ENCODE measurements around the gene TNFAIP6. TPM values are rescaled to one million over a fixed set of nuclear protein-coding genes. Genes with fewer than 3 reads are reported as not detected.
"Not testable (repeated sequence)": the region's sequence is repeated elsewhere in the genome, so short reads cannot be mapped to it uniquely, and the experiment has no call there.

Gene TNFAIP6
- total RNA-seq (1 to 10 TPM; 3.6 to 4.9 (median 4.0) TPM), polyA plus RNA-seq (1 to 10 TPM in 2 of 3 donors, under 1 TPM in 1; 0.87 to 4.2 (median 1.4) TPM)

- TF ChIP-seq EP300 (IDR thresholded peaks at IDR 0.05), result no peak
- peak; percentile 78 to 93 (median 84) for TF ChIP-seq POLR2AphosphoS5 (IDR thresholded peaks at IDR 0.05)
- TF ChIP-seq POLR2A (IDR thresholded peaks at IDR 0.05), result peak; percentile 25 to 27
- 68 to 72% methylated on average over 3 of the region's 3 CpGs for WGBS, 2 donors
- no peak for DNase-seq
- intact Hi-C loops (cut with DNase I), result loop anchor here (5.0 kb wide), 1 partner anchor 70 kb away; the partner anchor contains the start of gene NMI
- Histone ChIP-seq H3K4me1 (no peaks in the 10 kb centered on the region), H3K36me3 (no peaks in the 10 kb centered on the region), H3K4me3 (peak within 1 kb of the TSS in 2 of 4 donors; percentile 19 to 21), H3K9me3 (no peaks in the 10 kb centered on the region), H3K27me3 (no peaks in the 10 kb centered on the region), H3K27ac (peak within 1 kb of the TSS; percentile 30 to 52 (median 48))
Measured at GRCh38 chr2:151357359-151357758, at the start of gene TNFAIP6. Gene TNFAIP6, plus strand, starts transcription at chr2:151357592. Its CDS starts 75 bp downstream, at chr2:151357667.

GRCh38 chr2:151310313-151310712, 47.1 kb upstream of the TNFAIP6 start:
- H3K4me3 ChIP-seq; intact Hi-C loops (cut with DNase I); H3K36me3 ChIP-seq; H3K9me3 ChIP-seq; DNase-seq; H3K27ac ChIP-seq; H3K4me1 ChIP-seq; H3K27me3 ChIP-seq: not testable (repeated sequence)
- 93% methylated on average over 6 of the region's 6 CpGs for WGBS, 2 donors

- H3K27me3 ChIP-seq; H3K36me3 ChIP-seq; H3K4me3 ChIP-seq; H3K4me1 ChIP-seq; intact Hi-C loops (cut with DNase I); H3K27ac ChIP-seq; DNase-seq; H3K9me3 ChIP-seq: not testable (repeated sequence)
- WGBS, 2 donors, result 66 to 77% methylated on average over 6 of the region's 6 CpGs
Measured at GRCh38 chr2:151312440-151312839, 45.0 kb upstream of the TNFAIP6 start.

- intact Hi-C loops (cut with DNase I), result no loop called here
- Histone ChIP-seq H3K9me3 (no peaks in the 10 kb centered on the region), H3K4me3 (no peak overlapping the region), H3K36me3 (no peaks in the 10 kb centered on the region), H3K4me1 (peaks cover 0 to 8% (median 0%) of the 10 kb centered on the region in 4 donors), H3K27ac (peak overlapping the region in 3 of 4 donors; percentile 7 to 25 (median 10)), H3K27me3 (no peaks in the 10 kb centered on the region)
- TF ChIP-seq CTCF (IDR thresholded peaks at IDR 0.05) (no peak), EP300 (IDR thresholded peaks at IDR 0.05) (no peak), POLR2A (IDR thresholded peaks at IDR 0.05) (no peak), POLR2AphosphoS5 (IDR thresholded peaks at IDR 0.05) (no peak)
- peak; percentile 77 for DNase-seq
- WGBS, 2 donors, result 69 to 70% methylated on average over 7 of the region's 7 CpGs
Measured at GRCh38 chr2:151315381-151315903, 42.0 kb upstream of the TNFAIP6 start.

- no peaks in the 10 kb centered on the region for H3K9me3 ChIP-seq
- no peak for DNase-seq
- intact Hi-C loops (cut with DNase I), result no loop called here
- no peak overlapping the region for H3K4me3 ChIP-seq
- H3K27ac ChIP-seq, result no peak overlapping the region
- no peaks in the 10 kb centered on the region for H3K4me1 ChIP-seq
- WGBS, 2 donors, result 80 to 88% methylated on average over 4 of the region's 4 CpGs
- no peak for TF ChIP-seq EP300 (IDR thresholded peaks at IDR 0.05)
- TF ChIP-seq POLR2AphosphoS5 (IDR thresholded peaks at IDR 0.05), result no peak
- no peak for TF ChIP-seq POLR2A (IDR thresholded peaks at IDR 0.05)
- TF ChIP-seq CTCF (IDR thresholded peaks at IDR 0.05), result no peak
- H3K36me3 ChIP-seq, result no peaks in the 10 kb centered on the region
- H3K27me3 ChIP-seq, result no peaks in the 10 kb centered on the region
Measured at GRCh38 chr2:151325581-151326095, 31.8 kb upstream of the TNFAIP6 start.

- no peak for DNase-seq
- no peaks in the 10 kb centered on the region for H3K9me3 ChIP-seq
- no peaks in the 10 kb centered on the region for H3K4me1 ChIP-seq
- no peak overlapping the region for H3K4me3 ChIP-seq
- intact Hi-C loops (cut with DNase I), result no loop called here
- TF ChIP-seq CTCF (IDR thresholded peaks at IDR 0.05), result no peak
- TF ChIP-seq POLR2A (IDR thresholded peaks at IDR 0.05), result no peak
- no peak for TF ChIP-seq POLR2AphosphoS5 (IDR thresholded peaks at IDR 0.05)
- TF ChIP-seq EP300 (IDR thresholded peaks at IDR 0.05), result no peak
- H3K36me3 ChIP-seq, result no peaks in the 10 kb centered on the region
- 93 to 99% methylated on average over 1 of the region's 1 CpG for WGBS, 2 donors
- H3K27me3 ChIP-seq, result no peaks in the 10 kb centered on the region
- H3K27ac ChIP-seq, result no peak overlapping the region
Measured at GRCh38 chr2:151326554-151326953, 30.8 kb upstream of the TNFAIP6 start.
